SHP77 (cell line): ENCODE results near the gene LCN6.
"Not testable (repeated sequence)": the region's sequence is repeated elsewhere in the genome, so short reads cannot be mapped to it uniquely, and the experiment has no call there.

Experiments
- DNase-seq, 2 experiments: peaks; one replicate each; lab custom pipeline; 2025; lab: John Stamatoyannopoulos, UW

Gene LCN6

DNA sequence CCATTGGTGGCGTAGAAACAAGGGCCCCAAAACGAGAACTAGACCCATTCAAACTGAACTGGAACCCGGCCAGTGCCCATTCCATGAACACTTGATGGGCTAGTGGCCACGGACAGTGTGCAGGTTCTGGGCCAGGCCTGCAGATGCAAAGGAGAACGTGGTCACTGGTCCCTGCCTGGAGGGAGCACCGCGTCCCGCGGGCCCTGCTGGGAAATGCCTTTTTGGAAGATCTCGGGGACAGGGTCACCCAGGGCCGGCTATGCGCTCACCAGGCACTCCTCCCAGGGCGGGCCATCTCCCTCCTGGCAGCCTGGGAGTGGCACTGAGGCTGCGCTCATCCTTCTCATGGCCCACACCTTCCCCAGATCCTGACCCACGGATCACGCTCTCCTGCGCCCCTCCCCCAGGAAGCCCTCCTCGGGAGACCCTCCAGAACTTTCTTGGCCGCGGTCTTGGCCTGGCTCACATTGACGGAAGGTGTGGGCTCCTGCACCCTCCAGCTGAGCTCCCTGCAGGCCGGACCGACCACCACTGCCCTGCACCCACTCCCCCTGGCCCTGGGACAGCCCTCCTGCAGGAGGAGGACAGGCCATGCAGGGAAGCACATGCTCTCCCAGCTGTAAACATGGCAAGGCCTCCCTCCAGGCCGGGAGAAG, 38.7 kb downstream of the LCN6 start:
- no peak for DNase-seq

DNA sequence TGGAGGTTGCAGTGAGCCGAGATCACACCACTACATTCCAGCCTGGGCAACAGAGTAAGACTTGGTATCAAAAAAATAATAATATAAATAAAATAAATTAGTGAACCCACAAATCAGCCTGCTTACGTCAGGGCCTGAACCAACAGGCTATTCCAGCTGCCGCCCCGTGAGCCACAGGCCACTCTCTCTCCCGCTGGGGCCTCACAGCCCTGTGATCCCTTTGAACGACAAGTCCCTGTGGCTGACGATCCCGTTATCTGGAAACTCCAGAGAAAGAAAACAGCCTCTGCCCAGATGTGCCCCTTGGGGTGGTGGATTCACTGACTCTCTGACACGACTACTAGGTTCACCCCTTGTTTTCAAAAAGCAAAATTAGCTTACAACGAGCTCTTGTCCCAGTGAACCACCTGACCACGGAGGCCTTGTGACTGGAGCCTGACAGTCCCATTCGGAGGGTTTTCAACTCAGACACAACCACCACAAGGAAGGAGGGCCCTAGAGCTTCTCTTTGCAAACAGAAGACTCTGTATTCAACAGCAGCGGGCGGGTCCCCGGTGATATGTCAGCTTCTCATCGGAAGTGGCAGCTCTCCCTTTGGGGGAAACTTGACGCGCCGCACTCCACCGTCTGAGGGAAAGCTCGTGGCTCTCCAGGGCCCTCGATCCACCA, 40.3 kb downstream of the LCN6 start:
- DNase-seq: no peak

DNA sequence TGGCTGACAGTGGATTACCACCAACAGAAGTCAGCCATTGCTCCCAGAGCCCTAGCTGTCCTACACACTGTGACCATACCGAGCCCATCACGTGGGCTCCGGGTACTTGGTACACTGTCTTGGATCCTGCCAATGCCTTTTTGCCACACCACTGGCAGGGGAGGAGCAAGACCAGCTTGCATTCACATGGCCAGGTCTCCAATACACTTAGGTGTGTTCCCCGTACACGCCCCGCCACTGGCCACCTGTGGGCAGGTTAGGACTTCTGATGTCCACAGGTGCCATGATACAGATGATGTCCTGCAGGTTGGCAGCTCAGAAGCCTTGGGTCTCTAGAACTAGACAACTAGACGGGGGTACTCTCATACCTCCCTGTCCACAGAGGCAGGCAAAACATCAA, 41.3 kb downstream of the LCN6 start:
- no peak for DNase-seq

DNA sequence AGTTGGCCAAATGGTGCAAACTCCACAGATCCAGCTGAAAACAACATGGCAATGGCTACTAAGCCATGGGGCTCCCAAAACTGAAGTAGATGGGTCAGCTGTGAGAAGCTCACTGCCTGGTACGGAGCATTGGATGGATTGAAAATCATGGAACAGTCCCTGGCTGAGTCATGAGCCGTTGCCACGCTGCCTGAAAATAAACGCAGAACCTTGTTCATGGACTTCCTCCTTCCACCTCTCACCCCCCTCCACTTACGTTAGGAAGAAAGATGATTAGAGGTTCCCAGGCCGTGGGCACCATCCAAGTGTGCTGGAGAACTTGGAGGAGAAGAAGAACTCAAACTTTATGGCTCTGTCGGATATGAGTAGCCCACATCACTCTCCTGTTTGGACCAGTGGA, 42.8 kb downstream of the LCN6 start:
- no peak for DNase-seq

DNA sequence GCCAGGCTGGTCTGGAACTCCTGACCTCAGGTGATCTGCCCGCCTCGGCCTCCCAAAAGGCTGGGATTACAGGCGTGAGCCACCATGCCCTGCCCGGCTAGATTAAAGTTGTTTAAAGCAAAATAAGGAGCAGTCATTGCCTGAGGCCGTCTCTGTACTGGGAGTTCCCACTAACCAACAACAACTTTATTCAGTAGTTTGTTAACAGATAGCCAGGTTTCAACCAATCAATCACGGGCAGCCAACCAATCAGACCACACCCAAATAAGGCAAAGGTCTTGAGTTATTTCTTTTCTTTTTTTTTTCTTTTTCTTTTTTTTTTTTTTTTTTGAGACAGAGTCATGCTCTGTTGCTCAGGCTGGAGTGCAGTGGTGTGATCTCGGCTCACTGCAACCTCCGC, 43.6 kb downstream of the LCN6 start:
- not testable (repeated sequence) for DNase-seq

DNA sequence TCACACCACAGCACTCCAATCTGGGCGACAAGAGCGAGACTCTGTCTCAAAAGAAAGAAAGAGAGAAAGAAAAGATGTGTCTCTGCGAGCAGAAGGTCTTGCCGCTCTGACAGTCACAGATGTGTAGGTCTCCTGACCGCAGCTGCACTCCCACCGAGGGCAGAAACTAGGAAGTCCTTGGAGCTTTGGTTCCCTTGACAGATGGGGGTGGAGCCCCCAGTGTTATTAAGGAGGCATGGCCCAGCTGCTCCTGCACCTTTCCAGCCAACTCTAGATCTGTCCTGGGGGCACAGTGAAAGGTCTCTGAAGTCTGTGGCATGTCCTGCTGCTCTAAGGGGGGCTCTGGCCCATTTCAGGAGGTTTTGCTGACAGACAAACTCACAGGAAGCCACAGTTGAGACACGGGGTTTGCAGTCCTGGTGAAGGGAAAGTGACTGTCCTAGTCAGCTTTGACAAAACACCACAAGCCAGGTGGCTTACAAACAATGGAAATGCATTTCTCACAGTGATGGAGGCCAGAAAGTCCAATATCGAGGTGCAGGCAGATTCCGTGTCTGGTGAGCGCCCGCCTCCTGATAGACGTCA, 45.0 kb downstream of the LCN6 start:
- no peak for DNase-seq

DNA sequence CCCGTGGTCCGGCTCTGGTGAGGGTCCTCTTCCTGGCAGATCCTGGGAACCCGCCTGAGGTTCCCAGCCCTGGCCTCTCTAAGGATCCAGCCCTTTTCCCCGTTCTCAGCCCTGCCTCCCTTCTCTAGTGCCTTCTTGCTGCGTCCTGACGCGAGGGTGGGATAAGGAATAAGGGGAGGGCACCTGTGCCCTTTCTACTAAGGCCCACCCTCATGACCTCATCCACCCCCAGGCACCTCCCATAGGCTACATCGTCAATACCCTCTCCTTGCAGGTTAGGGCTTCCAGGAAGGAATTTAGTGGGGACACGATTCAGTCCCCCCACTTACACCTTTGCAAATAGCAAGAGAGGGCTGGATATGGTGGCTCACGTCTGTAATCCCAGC, 46.7 kb downstream of the LCN6 start:
- DNase-seq: no peak

DNA sequence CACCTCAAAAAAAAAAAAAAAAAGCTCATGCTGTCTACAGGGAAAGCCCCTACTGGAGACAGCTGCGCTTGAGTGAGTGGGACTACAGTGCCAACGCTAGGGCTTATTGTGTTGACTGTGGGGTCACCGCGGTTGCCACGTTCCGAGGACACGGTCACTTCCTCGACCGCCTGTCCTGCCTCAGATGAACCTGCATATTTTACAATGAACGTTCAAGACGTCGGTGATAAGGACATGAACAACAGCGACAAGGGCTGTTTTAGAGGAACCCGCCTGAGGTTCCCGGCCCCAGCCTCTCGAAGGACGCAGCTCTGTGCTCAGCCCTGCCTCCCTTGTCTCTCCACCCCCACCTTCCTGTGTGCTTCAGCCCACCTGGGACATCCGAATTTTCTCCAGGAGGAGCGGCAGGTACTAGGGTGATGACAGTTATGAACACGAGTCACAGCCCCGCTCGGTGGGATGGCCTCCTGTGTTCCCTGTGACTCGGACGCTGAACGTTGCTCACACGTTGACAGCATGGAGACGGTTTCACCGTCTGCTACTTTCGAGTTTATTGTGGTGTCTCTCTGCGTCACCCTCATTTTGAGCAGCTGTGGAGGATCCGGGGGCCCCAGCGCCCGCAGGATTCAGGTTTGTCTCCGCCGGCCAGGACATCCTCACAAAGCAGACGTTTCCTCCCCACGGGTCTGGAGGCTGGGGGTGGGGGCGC, 47.2 kb downstream of the LCN6 start:
- DNase-seq: no peak

DNA sequence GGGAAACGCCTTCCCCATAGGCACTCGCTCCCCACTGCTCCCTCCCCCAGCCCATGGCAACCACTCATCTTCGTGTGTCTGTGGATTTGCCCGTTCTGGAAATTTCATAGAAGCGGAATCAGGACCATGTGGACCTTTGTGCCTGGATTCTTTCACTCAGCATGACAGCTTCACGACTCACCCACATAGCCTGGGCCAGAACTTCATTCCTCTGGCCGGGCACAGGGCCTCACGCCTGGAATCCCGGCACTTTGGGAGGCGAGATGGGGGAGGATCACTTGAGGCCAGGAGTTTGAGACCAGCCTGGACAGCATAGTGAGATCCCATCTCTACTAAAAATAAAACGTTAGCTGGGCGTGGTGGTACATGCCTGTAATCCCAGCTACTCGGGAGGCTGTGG, 48.0 kb downstream of the LCN6 start:
- DNase-seq: no peak

DNA sequence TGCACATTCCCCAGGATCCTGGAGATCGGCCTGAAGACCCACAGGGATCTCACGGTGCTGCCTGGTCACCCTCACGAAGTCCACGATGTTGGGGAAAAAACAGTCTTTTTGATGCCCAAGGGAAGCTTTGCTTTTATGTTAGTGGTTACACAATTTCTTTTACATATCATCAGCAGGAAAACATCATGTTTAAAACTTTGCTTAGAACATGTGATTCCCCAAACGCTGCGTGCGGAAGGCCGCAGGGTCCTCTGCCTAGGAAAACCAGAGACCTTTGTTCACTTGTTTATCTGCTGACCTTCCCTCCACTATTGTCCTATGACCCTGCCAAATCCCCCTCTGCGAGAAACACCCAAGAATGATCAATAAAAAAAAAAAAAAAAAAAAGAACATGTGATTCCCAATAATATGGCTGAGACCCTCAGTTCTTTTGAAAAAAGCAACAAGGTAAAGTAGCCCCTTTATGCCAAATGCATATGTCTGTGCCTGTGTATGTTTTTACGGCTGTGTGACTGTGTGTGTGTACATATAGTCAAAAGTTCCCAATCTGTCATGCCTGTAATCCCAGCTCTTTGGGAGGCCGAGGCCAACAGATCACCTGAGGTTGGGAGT, 49.6 kb downstream of the LCN6 start:
- no peak for DNase-seq

DNA sequence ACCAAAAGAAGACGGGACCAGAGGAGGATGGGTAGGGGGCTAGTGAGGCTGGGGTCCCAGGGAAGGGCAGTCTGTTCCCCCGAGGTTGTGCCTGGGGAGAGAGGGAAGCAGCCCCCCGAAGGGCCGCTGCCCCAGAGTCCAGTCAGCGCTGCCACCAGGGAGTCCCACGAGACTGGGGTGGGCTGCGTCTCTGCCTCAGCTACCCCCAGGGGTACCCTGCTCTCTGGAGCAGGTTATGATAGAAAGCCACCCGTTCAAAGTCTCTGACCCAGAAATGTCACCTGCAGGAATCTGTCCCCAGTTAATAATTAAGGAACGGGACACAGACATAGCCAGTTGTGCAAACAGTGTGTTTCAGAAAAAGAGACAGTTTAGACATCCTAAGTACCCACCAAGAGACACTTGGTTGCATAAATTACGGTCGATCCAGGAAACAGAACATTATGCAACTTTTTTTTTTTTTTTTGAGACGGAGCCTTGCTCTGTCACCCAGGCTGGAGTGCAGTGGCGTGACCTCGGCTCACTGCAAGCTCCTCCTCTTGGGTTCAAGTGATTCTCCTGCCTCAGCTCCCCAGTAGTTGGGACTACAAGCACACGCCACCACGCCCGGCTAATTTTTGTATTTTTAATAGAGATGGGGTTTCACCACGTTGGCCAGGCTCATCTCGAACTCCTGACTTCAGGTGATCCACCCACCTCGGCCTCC, 50.4 kb downstream of the LCN6 start:
- DNase-seq: no peak

DNA sequence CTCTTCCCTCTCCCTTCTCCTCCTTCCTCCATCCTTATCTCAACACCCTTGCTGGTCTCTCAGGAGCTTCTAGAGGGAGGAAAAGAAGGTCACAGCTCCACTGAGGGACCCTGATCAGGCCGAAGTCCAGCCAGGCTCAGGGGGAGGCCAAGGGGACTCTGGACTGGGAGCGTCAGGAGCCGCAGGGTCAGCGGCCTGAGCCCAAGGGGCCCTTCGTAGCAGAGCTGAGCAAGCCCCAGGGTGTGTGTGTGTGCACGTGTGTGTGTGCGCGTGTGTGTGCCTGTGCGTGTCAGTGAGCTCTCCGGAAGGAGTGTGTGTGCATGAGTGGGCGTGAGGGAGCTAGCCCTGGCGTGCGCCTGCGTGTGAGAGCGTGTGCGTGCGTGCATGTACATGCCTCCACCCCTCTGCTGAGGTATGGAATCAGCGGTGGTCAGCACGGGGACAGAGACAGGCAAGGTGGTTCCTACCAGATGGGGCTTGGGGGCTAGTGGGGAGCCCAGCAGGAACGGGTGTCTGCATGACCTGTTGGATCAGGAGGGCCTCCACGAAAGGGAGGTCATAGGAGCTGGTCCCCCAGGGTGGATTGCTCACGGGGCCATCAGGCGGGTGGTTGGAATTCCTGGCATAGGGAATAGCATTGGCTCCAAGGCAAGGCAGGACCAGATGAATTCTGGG, 51.0 kb downstream of the LCN6 start:
- no peak for DNase-seq

DNA sequence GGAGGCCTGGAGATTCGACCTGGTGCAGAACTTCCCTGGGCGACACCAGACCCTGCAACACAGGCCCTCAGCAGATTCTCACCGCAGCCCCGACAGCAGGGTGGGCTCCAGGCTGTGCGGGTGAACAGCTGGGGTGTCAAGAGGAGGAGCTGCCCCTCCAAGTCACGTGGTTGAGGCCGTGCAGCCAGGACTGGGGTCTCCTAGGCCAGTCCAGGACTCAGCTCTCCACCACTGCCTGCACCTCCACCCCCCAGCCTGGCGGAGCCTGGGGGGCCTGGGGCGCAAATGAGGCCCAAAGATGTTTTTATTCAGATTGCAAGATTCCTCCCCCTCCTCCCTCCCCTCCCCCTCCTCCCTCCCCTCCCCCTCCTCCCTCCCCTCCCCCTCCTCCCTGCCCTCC, 51.8 kb downstream of the LCN6 start:
- DNase-seq: no peak

DNA sequence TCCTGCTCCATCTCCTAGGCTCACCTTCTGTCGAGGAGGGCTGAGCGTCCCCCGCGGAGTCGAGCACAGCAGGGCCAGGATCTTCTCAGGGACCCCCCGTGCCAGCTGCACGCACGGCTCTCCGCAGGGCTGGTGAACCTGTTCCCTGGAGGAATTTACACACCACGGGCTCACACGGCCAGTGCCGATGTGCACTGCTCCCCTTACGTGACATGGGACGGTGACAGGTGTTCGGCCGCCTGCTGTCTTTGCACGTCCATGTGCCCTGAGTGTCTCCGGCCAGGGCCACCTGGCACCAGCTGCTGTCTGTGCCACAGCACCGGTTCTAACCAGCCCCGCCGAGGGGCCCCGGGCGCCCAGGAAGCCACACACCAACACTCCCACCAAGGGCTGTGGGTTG, 52.4 kb downstream of the LCN6 start:
- DNase-seq: peak; percentile 70 to 85

DNA sequence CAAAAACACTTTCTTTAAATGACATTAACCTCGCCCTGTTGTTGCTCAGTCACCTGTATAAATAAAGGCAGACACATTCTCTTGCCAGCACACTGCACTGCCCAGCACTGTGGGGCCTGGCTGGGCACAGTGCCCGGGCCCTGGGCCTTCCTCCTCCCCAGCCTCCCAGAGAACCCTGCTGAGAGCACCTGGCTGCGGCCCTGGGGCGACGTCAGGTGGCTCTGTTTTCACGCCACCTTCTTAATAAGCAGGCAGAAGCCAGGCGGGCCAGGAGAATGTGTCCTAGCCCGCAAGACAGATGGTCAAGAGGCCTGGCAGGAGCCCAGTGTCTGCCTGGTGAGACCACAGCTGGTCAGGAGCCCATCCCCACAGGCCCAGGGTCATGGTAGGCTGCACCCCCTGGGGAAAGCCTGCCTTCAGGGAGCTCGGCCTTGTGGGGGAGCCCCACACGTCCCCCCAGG, 52.9 kb downstream of the LCN6 start:
- DNase-seq: peak; percentile 65 to 89

DNA sequence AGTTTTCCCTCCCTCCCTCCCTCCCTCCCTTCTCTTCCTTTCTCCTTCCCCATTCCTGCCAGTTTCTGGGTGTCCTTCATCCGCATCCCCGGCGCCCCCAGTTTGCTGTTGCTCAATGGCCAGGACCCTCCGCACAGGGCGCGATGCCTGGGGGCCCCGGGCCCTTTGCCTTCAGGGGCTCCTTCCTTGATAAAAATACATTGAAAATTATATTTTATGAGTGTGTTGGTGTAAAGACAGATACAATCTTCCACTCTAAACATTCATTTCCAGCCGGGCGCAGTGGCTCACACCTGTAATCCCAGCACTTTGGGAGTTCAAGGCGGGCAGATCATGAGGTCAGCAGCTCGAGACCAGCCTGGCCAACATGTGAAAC, 53.5 kb downstream of the LCN6 start:
- no peak for DNase-seq

DNA sequence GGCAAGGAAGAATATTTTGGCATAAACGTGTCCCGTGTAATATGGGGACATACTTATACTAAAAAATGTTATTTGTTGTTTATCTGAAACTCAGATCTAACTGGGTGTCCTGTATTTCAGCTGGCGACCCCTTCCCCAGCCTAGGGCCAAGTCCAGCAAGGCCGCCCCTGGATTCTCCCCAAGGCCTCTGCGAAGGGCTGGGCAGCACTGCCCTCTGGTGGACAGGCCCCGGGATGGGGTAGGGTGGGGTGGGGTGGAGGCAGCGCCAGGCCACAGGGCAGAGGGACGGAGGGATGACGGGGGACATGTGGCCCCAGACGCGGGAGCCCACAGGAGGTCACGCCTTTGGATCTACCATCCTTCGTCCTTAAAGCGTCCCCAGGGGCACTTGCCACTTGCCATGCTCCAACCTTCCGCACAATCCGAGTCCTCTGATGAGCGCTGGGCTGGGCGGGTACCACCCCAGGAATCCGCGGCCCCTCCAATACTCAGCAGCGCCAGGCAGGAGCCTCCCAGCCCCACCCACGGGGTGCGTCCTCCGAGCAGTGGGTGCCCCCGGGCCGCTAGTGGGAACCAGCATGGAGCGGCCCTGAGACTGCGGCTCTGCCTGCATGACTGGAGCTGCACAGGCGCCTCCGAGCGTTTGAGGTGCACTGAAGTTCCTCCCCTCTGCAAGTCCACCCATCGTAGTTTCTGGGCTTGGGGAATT, 54.0 kb downstream of the LCN6 start:
- DNase-seq: peak; percentile 47 to 58
